ENCODE results near the gene GTF2H1. TPM values are rescaled to one million over a fixed set of nuclear protein-coding genes. Genes with fewer than 3 reads are reported as not detected.

GTF2H1 gene
- total RNA-seq (2012; rRNA removed), result 74.3 and 81.6 TPM in 2 replicates

DNA sequence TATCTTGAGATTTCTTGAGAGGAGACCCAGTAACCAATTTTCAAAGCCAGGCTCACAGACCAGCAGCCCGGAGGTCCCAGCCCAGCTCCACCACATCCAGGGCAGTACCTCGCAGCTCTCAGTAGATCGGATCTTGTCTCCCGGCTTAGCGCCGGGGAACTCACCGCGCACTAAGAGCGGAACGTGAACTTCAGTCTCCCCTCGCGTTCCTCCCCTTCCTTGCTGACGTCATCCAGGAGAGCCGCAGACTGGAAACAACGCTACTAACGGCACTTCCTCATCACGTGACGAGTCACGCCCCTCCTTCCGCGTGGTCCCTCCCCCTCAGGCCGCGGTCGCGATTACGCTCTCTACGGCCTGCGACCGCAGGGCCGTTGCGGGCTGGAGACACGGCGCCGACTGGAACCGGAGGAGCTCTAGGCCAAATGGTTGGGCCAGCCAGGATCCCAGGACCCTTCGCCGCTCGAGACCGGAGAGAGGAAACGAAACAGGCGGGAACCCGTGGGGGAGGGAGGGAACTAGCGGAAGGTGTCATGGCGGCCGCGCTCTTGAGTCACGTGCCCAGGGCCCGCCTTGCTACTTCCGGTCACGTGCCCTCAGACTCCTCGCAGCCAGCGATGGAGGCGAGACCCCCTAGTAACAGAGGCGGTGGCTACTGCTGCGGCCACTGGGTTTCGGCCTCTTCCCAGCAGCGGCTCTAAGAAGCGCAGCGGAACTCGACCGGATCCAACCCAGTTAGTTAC lies at the start of gene GTF2H1, which contains the start of gene HPS5:
GTF2H1 (plus strand) TSS at position 599 of the 743 bp plus-strand sequence. CDS start 10,508 bp downstream, outside the sequence.
HPS5 (minus strand) TSS at position 172 of the 743 bp plus-strand sequence. CDS start 4,282 bp downstream, outside the sequence.
- Histone ChIP-seq H3K4me2 (ENCODE audit: low read length) (peak within 1 kb of the TSS; percentile 80), H3K9ac (ENCODE audit: low read depth, low read length) (peak within 1 kb of the TSS; percentile 97), H3K36me3 (ENCODE audit: insufficient read depth, low read length) (peaks cover 15% of the 10 kb centered on the region), H3K4me1 (ENCODE audit: control insufficient read depth, insufficient read depth, low read length) (peaks cover 43% of the 10 kb centered on the region), H3K27me3 (ENCODE audit: control insufficient read depth, insufficient read depth, low read length) (no peaks in the 10 kb centered on the region), H3K9me3 (replicated peaks; ENCODE audit: low read length) (no peaks in the 10 kb centered on the region), H3K4me3 (ENCODE audit: low read length) (peak within 1 kb of the TSS; percentile 98)

DNA sequence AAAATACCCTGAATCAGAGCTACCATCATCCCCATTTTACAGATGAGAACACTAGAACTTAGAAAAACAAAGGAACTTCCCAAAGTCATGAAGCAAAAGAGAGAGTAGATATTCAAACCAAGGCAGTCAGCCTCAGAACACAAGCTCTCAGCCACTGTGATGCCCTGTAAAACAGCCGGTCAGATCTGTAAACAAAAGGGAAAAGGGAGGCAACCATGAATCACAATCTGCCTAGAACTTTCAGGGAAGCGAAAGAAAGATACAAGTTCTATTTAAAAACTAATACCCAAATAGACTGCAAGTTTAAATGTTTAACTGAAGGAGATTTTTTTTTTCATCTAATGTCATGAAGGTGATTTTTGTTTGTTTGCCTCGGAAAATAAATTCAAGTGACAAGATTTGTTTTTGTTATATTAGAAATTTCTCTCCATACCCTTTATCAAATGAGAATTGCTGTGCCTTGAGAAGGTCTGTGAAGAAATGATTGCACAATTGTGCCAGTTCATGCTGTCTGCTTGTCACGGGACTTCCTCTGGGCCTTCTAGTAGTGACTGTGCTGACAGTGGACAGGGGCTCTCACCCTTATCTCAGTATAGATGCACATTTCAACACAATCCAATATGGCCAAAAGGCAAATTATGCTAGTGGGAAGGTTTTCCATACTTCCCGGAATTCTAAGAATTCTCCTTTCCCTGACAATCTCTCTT lies 44.6 kb upstream of the GTF2H1 start:
- Histone ChIP-seq H3K4me1 (ENCODE audit: control insufficient read depth, insufficient read depth, low read length) (no peaks in the 10 kb centered on the region), H3K36me3 (ENCODE audit: insufficient read depth, low read length) (peaks cover 25% of the 10 kb centered on the region), H3K4me3 (ENCODE audit: low read length) (no peak overlapping the region), H3K4me2 (ENCODE audit: low read length) (no peak overlapping the region), H3K9me3 (replicated peaks; ENCODE audit: low read length) (no peaks in the 10 kb centered on the region), H3K9ac (ENCODE audit: low read depth, low read length) (no peak overlapping the region), H3K27me3 (ENCODE audit: control insufficient read depth, insufficient read depth, low read length) (no peaks in the 10 kb centered on the region)

DNA sequence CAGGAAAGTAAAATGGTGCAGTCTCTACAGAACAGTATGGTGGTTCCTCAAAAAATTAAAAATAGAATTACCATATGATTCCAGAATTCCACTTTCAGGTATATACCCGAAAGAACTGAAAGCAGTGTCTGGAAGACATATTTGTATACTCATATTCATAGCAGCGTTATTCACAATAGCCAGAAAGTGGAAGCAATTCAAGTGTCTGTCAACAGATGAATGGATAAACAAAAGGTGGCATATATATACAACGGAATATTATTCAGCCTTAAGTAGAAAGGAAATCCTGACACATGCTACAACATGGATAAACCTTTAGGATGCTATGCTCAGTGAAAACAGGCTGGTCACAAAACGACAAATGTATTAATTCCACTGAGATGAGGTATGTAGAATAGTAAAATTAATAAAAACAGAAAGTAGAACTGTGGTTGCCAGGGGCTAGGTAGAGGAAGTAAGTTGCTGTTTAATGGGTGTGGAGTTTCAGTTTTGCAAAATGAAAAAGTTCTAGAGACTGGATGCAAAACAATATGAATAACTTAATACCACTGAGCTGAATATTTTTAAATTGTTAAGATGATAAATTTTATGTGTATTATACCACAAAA lies 41.8 kb upstream of the GTF2H1 start:
- H3K4me2 ChIP-seq (ENCODE audit: low read length), result no peak overlapping the region
- no peak overlapping the region for H3K9ac ChIP-seq (ENCODE audit: low read depth, low read length)
- no peaks in the 10 kb centered on the region for H3K27me3 ChIP-seq (ENCODE audit: control insufficient read depth, insufficient read depth, low read length)
- H3K4me1 ChIP-seq (ENCODE audit: control insufficient read depth, insufficient read depth, low read length), result no peaks in the 10 kb centered on the region
- H3K4me3 ChIP-seq (ENCODE audit: low read length), result no peak overlapping the region
- H3K36me3 ChIP-seq (ENCODE audit: insufficient read depth, low read length), result peaks cover 49% of the 10 kb centered on the region
- H3K9me3 ChIP-seq (replicated peaks; ENCODE audit: low read length), result no peaks in the 10 kb centered on the region

DNA sequence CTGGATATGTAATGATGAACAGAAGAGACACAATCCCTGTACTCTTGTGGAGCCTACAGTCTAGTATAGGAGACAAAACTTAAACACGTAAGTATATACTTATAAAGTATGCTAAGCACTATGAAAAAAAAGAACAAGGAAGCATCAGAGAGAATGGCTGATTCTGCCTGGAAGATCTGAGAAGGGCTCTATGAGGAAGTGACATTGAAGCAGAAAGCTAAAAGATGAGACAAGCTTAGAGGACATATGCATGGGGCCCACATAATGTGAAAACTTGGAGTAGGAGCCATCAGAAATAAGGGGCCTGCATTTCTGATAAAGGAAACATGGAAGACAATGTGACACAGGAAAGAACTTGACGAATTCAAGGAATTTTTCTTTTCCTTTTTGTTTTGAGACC lies 39.7 kb upstream of the GTF2H1 start:
- H3K9ac ChIP-seq (ENCODE audit: low read depth, low read length), result no peak overlapping the region
- H3K9me3 ChIP-seq (replicated peaks; ENCODE audit: low read length), result no peaks in the 10 kb centered on the region
- H3K4me2 ChIP-seq (ENCODE audit: low read length), result no peak overlapping the region
- no peak overlapping the region for H3K4me3 ChIP-seq (ENCODE audit: low read length)
- H3K27me3 ChIP-seq (ENCODE audit: control insufficient read depth, insufficient read depth, low read length), result no peaks in the 10 kb centered on the region
- H3K36me3 ChIP-seq (ENCODE audit: insufficient read depth, low read length), result peaks cover 67% of the 10 kb centered on the region
- no peaks in the 10 kb centered on the region for H3K4me1 ChIP-seq (ENCODE audit: control insufficient read depth, insufficient read depth, low read length)

DNA sequence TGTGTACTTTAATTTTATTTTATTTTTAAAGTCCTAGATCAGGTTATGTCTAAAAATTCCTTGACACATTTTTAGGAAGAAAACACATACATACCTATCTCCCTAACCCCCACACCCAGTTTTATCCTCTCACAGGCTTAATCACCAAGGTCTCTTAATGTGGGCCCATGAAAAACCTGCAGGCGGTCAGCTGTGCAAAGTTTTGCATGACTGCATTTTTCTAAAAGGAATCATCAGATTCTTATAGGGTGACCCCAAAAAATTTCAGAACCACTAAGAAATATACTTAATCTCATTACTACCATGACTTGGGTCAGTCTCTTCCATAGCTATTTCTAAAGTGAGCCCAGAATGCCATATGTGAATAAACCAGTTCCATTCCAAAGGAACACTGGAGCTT lies 36.5 kb upstream of the GTF2H1 start:
- Histone ChIP-seq H3K4me2 (ENCODE audit: low read length) (no peak overlapping the region), H3K4me1 (ENCODE audit: control insufficient read depth, insufficient read depth, low read length) (no peaks in the 10 kb centered on the region), H3K9me3 (replicated peaks; ENCODE audit: low read length) (no peaks in the 10 kb centered on the region), H3K36me3 (ENCODE audit: insufficient read depth, low read length) (peaks cover 76% of the 10 kb centered on the region), H3K27me3 (ENCODE audit: control insufficient read depth, insufficient read depth, low read length) (no peaks in the 10 kb centered on the region), H3K9ac (ENCODE audit: low read depth, low read length) (no peak overlapping the region), H3K4me3 (ENCODE audit: low read length) (no peak overlapping the region)

DNA sequence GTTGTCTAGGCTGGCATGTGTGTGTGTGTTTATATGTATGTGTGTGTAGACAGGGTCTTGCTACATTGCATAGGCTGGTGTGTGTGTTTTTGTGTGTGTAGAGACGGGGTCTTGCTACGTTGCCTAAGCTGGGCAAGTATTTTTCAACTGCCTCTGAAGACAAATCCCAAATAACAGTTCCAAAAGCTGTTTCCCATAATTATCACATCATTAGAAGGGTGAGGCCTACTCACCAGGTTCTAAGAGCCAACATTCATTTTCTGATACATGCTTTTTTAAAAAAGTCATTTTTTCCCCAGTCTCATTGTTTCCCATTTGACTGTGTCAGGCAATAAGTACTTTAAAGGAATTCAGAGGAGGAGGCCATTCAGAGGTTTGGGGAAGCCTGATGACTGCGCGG lies 33.5 kb upstream of the GTF2H1 start:
- H3K9me3 ChIP-seq (replicated peaks; ENCODE audit: low read length), result no peaks in the 10 kb centered on the region
- no peaks in the 10 kb centered on the region for H3K27me3 ChIP-seq (ENCODE audit: control insufficient read depth, insufficient read depth, low read length)
- no peaks in the 10 kb centered on the region for H3K4me1 ChIP-seq (ENCODE audit: control insufficient read depth, insufficient read depth, low read length)
- H3K4me2 ChIP-seq (ENCODE audit: low read length), result no peak overlapping the region
- peaks cover 83% of the 10 kb centered on the region for H3K36me3 ChIP-seq (ENCODE audit: insufficient read depth, low read length)
- no peak overlapping the region for H3K9ac ChIP-seq (ENCODE audit: low read depth, low read length)
- no peak overlapping the region for H3K4me3 ChIP-seq (ENCODE audit: low read length)

DNA sequence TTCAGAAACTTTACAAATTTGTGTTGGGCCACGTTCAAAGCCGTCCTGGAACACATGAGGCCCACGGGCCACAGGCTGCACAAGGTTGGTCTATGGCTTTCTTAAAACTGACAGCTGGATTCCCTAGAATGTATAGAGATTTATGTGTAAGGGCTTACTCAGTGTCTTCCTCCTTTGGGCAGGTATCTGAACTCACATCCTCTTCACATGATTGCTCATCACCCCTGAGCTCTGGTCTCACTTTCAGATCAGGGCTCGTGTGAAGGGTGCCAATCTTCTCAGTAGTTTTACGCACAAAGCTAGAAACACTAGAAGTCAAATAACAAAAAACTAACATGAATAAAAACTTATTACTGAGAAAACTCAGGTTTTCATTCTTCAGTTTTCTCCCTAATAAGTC lies 27.5 kb upstream of the GTF2H1 start:
- H3K4me1 ChIP-seq (ENCODE audit: control insufficient read depth, insufficient read depth, low read length), result no peaks in the 10 kb centered on the region
- H3K4me3 ChIP-seq (ENCODE audit: low read length), result no peak overlapping the region
- peaks cover 73% of the 10 kb centered on the region for H3K36me3 ChIP-seq (ENCODE audit: insufficient read depth, low read length)
- no peak overlapping the region for H3K9ac ChIP-seq (ENCODE audit: low read depth, low read length)
- no peaks in the 10 kb centered on the region for H3K9me3 ChIP-seq (replicated peaks; ENCODE audit: low read length)
- no peak overlapping the region for H3K4me2 ChIP-seq (ENCODE audit: low read length)
- no peaks in the 10 kb centered on the region for H3K27me3 ChIP-seq (ENCODE audit: control insufficient read depth, insufficient read depth, low read length)

DNA sequence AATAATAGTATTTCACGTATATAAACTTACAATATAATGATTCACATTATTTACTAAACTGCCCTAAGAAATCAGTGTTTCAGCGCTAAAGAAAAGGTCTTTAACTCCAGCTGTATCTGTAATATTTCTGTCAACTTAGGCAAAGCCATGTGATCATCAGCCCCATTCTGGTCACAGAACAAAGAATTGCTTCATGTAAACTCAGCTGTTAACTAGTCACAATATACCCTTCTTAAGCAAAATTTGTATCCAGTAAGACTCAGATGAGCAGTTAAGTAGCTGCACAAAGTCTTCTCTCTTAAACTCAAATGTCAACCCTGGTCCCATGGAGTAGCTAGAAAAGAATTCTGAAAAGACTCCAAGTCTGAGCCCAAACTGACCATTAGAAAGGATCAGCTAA lies 27.1 kb upstream of the GTF2H1 start:
- Histone ChIP-seq H3K4me2 (ENCODE audit: low read length) (no peak overlapping the region), H3K27me3 (ENCODE audit: control insufficient read depth, insufficient read depth, low read length) (no peaks in the 10 kb centered on the region), H3K9me3 (replicated peaks; ENCODE audit: low read length) (no peaks in the 10 kb centered on the region), H3K4me3 (ENCODE audit: low read length) (no peak overlapping the region), H3K36me3 (ENCODE audit: insufficient read depth, low read length) (peaks cover 69% of the 10 kb centered on the region), H3K9ac (ENCODE audit: low read depth, low read length) (no peak overlapping the region), H3K4me1 (ENCODE audit: control insufficient read depth, insufficient read depth, low read length) (no peaks in the 10 kb centered on the region)

GRCh38 chr11:18299721-18300120 lies 22.6 kb upstream of the GTF2H1 start:
- no peaks in the 10 kb centered on the region for H3K27me3 ChIP-seq (ENCODE audit: control insufficient read depth, insufficient read depth, low read length)
- no peak overlapping the region for H3K4me3 ChIP-seq (ENCODE audit: low read length)
- H3K9me3 ChIP-seq (replicated peaks; ENCODE audit: low read length), result no peaks in the 10 kb centered on the region
- H3K4me2 ChIP-seq (ENCODE audit: low read length), result no peak overlapping the region
- H3K4me1 ChIP-seq (ENCODE audit: control insufficient read depth, insufficient read depth, low read length), result no peaks in the 10 kb centered on the region
- H3K9ac ChIP-seq (ENCODE audit: low read depth, low read length), result no peak overlapping the region
- H3K36me3 ChIP-seq (ENCODE audit: insufficient read depth, low read length), result peaks cover 56% of the 10 kb centered on the region

DNA sequence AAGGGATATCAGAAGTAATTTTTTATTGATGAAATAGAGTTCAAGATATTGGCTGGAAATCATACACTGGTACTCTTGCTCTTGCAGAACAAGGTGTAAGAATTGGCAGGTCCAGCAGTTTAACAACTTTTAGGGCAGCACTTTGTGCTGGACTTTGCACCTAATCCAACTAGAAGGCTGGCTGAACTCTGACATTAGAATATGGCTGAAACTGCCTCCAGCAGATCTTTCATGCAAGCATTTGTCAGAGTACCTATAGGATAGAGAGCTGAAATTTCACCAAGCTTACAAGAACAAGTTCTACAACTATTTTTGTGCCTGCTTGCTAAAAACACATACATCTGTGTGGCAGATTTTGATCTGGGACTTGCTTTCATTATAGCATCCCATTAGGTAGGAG lies 17.6 kb upstream of the GTF2H1 start:
- Histone ChIP-seq H3K27me3 (ENCODE audit: control insufficient read depth, insufficient read depth, low read length) (no peaks in the 10 kb centered on the region), H3K4me3 (ENCODE audit: low read length) (no peak overlapping the region), H3K9me3 (replicated peaks; ENCODE audit: low read length) (no peaks in the 10 kb centered on the region), H3K4me1 (ENCODE audit: control insufficient read depth, insufficient read depth, low read length) (no peaks in the 10 kb centered on the region), H3K9ac (ENCODE audit: low read depth, low read length) (no peak overlapping the region), H3K4me2 (ENCODE audit: low read length) (no peak overlapping the region), H3K36me3 (ENCODE audit: insufficient read depth, low read length) (peaks cover 65% of the 10 kb centered on the region)

DNA sequence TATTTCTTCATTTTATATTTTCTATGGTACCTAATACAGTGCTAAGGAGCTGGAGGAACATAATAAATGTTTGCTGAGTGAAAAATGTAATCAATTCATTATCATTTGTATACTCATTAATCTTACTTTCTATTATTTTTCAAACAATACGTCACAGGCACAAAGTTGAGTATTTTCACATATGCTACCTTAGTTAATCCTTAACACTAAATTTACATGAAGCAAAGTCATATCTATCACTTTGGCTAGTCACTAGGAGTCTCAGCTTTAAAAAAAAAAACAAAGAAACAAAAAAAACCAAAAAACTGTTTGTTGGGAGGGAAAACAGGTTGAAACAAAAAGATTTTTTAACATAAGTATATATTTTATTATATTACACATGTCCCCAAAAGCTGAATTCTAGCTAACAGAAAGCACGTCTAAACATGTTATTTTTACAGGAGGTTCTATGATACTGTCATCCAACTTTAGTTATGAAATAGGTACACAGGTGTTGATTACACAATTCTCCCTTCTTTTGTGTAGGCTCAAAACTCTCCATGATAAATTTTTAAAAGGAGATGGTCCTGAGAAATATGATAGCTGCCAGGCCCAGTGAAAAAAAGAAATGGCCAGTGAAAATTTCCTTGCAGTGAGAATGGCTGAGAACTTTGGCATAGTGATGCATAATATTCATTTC lies 14.8 kb upstream of the GTF2H1 start:
- H3K4me1 ChIP-seq (ENCODE audit: control insufficient read depth, insufficient read depth, low read length), result peaks cover 10% of the 10 kb centered on the region
- H3K4me3 ChIP-seq (ENCODE audit: low read length), result no peak overlapping the region
- H3K9me3 ChIP-seq (replicated peaks; ENCODE audit: low read length), result no peaks in the 10 kb centered on the region
- no peaks in the 10 kb centered on the region for H3K27me3 ChIP-seq (ENCODE audit: control insufficient read depth, insufficient read depth, low read length)
- no peak overlapping the region for H3K9ac ChIP-seq (ENCODE audit: low read depth, low read length)
- H3K36me3 ChIP-seq (ENCODE audit: insufficient read depth, low read length), result peaks cover 68% of the 10 kb centered on the region
- no peak overlapping the region for H3K4me2 ChIP-seq (ENCODE audit: low read length)
